NCI-H2196 (cell line): ENCODE data around the gene GAP43.

Experiments
- DNase-seq: peaks from one replicate; lab custom pipeline; 2025; ENCODE audit not compliant: unreplicated experiment; lab: John Stamatoyannopoulos, UW

Gene GAP43, protein sequence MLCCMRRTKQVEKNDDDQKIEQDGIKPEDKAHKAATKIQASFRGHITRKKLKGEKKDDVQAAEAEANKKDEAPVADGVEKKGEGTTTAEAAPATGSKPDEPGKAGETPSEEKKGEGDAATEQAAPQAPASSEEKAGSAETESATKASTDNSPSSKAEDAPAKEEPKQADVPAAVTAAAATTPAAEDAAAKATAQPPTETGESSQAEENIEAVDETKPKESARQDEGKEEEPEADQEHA

DNA sequence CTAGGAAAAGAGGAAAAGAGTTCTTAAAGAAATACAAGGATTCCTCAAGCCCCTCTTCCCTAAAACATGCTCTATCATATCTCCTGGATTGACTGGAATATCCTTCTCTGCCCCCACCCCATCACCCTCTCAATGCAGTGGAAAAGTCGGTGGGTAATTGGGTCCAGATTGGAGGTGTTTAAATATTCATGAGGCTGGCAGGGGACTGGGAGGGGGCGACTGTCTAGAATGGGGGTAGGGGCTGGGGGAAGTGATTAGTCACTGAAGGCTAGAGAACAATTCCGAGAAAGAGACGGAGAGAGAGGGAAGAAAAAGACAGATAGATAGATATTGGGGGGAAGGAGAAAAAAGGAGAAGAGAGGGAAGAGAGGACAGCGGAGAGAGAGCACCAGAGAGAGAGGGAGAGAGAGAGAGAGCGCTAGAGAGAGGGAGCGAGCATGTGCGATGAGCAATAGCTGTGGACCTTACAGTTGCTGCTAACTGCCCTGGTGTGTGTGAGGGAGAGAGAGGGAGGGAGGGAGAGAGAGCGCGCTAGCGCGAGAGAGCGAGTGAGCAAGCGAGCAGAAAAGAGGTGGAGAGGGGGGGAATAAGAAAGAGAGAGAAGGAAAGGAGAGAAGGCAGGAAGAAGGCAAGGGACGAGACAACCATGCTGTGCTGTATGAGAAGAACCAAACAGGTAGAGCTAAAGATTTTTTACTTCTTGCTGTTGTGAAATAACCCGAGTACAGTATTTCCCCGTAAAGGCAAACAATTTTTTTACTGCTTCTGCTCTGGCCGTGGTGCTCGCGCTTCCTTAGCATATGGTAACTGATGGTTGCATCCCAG lies at the start of gene GAP43:
GAP43 (plus strand) TSS at position 467 of the 825 bp plus-strand sequence; CDS start at position 647, 180 bp downstream.
- no peak for DNase-seq

DNA sequence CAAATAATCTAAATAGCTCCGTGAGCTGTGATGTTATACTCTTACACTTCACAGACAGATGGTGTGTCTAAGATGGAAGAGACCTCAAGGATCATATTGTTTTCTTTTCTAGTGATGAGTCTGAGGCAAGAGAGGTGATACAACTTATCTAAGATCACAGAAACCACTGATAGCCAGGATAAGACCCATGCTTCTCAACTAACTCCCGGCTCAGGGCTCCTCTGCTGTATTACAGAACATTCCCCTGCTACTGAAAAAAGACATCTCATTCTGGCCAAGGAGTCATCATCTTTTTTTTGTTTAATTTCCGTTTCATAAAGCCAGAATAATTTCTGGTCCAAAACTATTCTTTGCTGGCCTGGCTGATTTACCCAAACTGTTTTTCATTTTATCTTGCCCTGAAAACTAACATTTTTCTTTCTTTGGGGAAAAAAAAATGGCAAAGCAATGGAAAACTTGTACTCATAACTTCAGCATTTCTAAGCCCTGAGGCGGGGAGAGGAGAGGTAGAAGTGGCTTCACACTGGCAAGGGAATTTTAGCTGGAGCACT lies 46.9 kb upstream of the GAP43 start:
- DNase-seq, result no peak

DNA sequence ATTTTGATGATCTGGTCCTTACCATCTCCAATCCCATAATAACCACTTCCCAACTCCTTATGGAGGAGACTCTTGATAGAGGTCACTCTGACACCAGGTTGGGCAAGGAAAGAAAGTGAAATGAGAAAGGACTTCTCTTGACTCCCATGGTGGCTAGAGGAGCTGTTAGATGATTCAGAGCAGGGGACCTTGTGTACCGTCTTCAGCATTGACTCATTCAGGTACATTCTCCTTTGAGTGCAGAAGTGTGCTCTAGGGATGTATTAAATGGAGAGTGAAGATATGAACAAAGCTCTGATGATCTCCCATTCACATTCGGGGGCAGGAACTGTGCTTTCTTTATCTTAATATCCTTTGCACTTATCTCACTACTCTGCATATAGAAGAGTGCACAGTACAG lies 46.3 kb upstream of the GAP43 start:
- no peak for DNase-seq

DNA sequence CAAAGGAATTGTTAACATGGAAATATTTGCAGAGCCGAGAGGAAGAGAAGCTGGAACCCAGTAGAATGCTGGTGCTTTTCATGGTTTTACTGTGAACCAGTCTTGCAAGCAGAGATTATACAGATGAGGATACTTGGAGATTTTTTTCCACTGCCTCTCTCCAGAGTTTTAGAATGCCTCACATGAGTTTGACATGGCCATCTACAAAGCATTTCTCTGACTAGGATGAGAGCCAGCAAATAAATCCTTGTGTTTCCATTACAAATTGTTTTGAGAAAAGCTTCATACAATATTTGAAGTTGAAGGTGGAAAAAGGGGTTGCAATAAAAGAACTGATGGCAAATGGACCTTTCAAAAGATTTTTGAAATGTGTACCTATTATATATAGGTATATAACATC lies 45.0 kb upstream of the GAP43 start:
- no peak for DNase-seq

DNA sequence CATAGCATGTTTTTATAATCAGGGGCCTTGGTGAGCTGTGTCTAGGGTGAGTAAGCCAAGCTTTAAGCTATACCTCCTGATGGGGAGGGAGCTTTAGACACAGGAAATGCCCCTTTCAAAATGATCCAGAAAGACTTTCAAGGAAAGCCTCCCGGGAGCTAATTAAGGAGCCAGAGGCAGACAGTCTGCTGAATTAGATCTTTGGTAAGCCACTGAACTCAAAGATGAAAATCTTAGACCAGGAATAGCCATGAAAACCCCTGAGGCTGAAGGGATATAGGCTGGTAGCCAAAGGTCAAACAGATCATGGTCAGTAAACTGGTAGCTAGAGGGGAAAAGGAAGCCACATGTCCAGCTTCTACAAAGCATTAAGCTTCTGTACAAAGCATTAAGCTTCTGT lies 42.7 kb upstream of the GAP43 start:
- DNase-seq, result no peak

DNA sequence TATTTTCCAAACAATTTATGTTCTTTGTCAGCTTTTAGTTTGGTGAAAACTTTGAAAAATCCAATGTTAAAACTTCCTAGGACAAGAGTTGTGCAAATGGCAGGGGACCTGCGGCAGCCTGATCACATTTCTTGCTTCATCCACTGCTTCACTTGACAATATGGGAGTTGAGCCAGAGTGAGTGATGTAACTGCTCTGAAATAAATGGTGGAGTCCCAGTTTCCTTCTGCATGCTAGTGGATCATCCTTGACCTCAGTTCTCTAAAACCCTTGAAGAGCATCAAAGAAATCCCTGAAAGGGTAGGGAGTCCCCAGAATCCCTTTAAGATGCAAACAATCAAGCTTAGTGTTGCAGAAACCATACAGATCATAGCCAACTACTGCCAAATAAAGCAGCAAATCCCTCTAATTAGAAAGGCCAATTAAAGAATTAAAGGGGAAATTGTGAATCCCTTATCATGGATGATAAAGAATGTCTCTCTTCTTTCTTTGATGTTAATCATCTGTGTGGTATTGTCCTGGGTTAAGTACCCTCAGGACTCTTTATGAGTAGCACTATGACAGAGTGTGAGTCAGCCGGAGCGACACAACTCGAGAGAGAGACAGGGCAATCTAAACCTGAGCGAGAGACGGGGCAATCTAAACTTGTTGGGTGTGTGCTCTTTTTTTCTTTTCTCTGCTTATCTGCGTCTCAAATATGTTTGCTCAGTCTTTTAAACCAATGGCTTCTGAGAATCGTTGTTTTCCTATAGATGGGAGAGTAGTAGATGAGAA lies 41.8 kb upstream of the GAP43 start:
- DNase-seq, result no peak

DNA sequence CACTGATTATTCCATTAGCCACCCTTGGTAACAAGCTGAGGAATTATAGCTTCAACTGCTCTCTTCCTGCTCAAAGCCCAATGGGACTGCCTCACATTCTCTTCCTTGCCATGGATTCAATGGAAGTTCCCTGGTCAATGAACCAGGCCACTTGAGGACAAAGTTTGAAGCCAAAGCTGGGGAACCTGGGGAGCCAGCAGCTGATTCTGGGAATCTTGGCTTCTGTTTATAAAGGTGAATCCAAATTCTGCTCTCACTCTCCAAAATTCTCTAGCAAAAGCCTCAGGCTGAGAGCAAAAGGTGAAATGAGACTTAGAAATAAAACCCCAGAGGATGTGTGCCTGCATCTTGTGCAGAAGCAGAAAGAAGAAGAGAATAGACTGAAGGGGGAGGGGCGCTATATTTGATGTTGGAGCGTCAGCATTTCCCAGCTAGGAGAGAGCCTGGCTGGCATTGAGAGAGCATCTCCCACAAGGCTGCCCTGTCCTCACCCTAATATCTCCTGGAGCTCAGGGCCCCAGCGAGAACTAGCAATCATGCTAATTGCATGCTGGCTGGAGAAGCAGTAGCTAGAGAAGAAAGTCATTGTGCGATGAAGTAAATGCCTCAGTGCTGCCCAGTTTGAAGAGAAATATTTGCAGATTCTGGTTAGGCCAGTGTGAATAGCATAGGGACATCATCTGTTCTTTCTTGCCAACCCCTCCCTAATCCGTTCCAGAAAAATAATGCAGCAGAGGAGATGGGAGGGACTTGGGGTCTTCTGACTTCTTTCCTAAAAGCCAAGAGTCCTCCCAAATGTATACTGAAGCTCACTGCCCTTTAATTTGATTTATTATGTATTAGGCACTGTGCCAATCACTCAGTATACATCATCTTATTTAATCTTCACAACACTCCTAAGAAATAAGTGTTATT lies 34.9 kb upstream of the GAP43 start:
- DNase-seq, result no peak

DNA sequence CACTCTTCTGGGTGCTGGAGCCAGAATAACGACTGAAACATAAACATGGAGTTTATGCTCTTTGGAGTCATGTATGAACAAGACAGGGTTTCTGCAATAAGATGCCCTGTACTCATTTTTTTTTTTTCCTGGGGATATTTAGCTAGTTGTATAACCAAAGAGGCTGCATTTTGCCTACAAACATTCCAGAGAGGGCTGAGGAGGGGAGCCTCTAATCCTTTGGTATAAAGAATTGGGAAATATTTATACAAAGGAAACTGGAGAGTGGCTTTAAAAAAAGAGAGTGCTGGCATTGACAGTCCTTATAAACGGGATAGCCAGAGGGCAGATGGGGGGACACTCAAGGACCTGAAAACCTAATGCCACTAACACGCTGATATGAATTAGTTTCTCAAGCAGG lies 32.4 kb upstream of the GAP43 start:
- DNase-seq, result no peak

DNA sequence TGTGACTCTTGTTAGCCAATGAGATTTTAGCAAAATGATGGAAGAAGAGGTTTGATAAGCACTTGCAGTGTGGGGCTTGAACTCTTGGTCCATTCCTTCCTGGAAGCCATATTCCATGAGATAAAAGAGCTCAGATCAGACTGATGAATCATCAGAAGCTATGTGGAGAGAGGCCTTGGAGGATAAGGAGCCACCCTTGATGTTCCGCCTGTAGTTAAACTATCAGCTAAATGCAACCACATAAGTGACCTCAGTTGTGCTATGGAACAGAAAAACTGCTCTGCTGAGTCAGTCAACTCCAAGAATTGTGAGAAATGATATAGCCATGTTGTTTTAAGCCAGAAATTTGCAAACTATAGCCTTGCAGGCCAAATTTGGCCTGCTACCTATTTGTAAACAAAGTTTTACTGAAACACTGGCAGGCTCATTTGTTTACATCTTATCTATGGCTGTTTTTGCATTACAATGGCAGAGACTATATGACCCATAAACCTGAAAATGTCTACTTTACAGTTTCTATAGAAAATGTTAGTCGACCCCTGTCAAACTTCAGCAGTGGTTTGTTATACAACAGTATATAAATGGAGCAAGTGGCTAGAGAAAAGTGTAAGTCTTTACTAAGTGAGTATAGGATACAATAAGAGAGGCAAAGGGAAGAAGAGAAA lies 27.6 kb upstream of the GAP43 start:
- DNase-seq, result no peak

DNA sequence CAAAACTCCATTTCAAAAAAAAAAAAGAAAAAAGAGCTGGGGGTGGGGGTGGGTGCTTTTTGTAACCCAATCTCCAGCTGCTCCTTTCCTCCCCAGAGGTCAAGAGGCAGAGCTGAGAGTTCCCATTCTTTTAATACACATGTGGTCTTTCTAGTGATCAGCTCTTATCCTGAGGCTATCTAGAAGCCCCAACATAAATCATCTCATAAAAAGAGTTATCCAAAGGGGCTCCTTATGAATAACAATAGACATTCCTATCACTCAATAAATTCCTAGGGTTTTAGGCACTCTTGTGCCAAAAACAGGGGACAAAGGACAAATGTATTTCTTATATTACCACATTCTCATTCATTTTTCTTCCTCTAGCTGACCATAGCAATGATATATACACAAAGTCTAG lies 25.1 kb upstream of the GAP43 start:
- no peak for DNase-seq

DNA sequence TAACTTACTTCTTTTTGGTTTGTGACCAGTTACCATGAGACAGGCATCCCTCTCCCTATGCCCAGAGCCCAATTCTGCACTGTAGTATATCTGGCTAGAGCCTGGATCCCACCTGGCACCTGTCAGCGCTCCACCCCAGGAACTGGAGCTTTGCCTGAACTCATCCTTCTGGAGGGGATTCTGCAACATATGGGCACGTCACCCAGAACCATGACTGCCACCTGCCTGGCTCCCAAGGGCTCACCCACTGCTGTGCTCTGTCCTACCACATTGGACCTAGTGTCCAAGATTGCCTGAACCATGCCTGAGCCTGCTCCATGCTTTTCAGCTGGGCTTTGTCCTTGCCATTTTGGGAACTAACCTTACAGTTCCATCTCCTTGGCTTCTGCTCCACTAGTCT lies 21.1 kb upstream of the GAP43 start:
- no peak for DNase-seq

DNA sequence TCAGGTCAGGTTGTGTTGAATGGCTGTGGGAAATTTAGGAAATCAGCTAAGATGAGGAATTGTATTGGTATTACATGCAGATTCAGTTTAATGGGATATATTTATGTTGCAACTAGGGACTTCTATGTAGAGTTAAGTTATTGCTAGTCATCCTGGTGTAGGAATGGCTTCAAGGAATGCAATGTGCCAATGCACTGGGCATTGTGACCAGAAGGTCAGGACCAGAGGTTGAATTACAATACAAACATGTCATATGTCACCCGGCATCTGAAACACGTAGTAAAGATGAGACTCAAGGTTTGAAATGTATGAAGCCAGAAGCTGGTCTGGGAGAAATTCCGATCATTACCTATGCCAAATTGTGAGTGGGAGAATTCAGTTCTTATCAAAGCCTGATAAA lies 11.7 kb upstream of the GAP43 start:
- DNase-seq, result no peak

DNA sequence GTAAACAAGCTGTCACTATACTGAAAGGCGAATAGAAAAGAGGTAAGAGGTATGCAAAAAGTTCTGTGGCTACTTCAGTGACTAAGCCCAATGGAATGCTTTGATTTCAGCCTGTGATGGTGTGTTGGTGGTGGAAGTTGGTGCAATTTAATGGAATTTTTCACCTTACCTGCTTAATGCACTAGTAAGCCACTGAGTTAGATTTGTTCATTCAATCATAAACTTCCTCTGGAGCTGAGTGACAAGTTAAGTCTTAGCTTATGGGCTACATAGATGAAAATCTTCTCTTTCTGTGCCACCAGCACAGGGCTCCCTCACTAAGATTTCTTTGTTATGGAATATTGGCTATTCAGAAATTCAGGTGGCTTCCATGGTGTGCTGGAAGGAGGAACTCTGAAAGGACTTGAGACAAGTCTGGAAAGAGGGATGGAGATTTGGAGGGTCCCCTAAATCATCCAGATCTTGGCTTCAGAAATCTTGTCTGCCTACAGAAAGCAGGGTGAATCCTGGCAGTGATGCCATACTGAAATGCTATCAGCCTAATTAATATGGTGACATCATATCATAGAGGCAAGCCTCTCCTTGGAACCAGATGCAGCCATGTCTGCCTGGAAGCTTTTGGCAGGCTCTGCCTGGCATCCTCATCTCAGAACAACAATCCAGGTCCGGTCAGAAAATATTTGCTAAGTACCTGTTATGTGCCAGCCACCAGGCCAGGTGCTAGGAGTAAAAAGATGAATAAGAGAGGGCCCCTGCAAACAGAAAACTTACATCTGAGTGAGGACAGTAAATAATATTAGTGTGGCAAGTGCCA lies 8.1 kb upstream of the GAP43 start:
- peak; percentile 66 for DNase-seq

DNA sequence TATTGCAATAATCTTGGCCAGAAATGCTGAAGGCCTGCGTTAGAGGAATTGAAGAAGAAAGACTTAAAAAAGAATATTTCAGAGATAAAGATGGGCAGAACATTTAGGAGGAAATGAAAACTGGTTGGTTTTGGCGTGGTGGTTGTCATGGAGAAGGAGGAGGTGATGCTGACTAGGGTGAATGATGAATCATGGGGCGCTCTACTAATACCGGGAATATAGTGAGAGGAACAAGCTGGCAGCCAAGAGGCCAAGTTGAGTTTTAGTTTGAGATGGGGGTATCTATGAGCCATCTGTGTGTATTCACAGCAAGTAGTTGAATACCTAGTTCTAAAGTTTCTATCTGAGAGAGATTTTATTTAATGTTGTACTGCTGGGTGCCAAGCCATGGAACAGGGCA lies 6.8 kb upstream of the GAP43 start:
- DNase-seq, result no peak

DNA sequence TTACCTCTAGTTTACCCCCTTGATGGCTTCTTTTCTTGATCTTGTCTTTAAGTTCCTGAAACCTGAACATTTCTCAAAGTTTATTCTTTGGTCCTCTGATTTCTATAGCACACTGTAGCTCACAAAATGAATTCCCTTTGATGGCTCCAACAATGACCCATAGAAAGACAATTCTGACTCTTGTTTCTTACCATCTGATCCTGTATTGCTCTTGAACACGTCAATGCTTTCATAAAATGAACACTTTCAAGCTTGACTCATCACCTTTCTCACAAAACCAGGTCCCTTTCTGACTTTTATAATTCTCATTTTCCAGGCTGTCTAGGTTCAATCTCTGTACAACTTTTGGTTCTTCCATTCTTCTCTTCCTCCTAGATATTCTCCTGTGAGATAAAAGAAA lies 5.7 kb upstream of the GAP43 start:
- no peak for DNase-seq

DNA sequence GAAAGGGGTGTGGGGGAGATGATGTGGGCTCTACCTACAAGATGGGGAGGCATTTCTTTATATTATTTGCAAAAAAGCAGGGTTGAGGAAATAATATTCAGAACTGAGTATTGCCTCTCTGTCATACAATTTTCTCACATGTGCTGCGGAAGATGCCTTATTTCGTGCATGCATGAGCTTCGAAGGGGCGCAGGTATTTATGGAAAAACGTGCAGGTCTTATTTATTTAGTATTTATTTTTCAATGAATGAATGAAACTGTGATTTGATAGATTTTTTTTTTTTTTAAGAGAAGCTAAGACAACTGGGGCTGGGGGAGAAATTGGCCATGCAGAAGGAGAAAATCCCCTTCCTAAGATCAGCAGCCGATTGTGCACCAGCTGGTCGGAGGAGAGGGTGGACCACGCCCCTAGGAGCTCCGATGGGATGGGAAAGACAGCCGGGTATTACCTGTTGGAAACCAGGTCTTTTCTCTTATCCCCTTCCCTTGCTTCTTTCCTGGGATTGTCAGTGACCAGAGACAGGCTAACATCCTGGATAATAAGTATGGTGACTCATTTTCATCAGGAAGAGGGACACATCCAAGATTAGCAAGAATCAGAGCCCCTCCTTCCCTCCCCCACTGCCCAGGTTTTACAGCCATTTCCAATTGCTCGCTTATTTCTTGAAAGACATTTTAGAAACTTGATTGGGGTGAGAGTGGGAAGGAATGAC lies 875 bp downstream of the GAP43 start:
- DNase-seq, result no peak

DNA sequence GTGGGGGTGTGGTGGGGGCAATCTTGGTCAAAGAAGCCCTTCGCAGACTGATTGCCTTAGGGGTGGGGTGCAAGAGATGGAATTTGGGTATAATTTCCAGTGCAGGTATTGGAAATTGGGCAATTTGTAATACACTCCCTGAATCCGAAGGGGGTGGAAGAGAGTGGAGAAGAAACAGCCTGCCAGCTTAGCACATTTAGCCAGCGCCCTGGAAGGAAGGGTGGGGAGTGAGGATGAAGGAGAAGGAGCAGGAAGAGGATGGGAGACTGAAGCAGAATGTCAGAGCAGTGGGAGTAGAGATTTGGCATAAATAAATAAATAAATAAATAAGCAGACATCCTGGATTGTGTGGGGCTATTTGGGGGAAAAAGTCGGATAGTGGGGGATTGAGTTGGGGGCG lies 1.6 kb downstream of the GAP43 start:
- DNase-seq, result no peak

DNA sequence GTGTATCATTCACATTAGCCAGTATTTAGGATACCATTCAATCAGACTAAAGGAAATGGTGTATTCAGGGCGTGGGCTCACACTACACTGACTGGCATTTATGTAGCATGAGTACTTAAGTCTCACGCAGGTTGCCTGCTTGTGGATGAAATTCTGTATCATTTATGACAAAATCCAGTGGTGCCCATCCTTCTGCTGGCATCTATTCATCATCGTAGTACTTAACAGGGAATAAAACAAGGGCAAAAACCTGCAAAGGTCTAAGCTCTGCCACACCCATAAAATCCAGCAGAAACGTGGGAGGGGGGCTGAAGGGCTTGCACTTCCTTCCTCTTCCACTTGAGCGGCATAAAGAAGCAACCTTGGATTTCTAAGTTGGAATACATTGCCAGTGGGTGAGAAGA lies 2.7 kb downstream of the GAP43 start:
- DNase-seq, result no peak

DNA sequence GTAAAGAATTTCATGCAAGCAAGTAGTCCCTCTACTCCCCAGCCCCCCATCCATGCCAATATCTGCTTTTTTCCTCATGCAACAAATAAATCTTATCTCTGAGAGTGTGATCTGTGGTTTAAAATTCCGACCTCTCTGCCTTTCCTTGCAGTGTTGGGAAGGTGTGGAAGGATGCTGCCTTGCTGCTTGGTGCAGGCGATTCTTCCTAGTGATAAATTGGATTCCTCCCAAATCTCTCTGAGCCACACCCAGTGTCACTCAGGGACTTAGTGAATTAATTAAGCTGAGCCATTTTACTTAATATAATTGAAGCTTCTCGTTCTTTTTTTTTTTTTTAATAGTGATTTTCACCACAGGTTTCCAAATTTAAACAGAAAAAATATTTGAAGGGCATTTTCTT lies 3.4 kb downstream of the GAP43 start:
- DNase-seq, result no peak
